ENCODE measurements around the gene GLB1L2. TPM values are rescaled to one million over a fixed set of nuclear protein-coding genes. Genes with fewer than 3 reads are reported as not detected.

The GLB1L2 gene
- total RNA-seq, 1 experiment from 2014 or later, result 27.1 TPM

DNA sequence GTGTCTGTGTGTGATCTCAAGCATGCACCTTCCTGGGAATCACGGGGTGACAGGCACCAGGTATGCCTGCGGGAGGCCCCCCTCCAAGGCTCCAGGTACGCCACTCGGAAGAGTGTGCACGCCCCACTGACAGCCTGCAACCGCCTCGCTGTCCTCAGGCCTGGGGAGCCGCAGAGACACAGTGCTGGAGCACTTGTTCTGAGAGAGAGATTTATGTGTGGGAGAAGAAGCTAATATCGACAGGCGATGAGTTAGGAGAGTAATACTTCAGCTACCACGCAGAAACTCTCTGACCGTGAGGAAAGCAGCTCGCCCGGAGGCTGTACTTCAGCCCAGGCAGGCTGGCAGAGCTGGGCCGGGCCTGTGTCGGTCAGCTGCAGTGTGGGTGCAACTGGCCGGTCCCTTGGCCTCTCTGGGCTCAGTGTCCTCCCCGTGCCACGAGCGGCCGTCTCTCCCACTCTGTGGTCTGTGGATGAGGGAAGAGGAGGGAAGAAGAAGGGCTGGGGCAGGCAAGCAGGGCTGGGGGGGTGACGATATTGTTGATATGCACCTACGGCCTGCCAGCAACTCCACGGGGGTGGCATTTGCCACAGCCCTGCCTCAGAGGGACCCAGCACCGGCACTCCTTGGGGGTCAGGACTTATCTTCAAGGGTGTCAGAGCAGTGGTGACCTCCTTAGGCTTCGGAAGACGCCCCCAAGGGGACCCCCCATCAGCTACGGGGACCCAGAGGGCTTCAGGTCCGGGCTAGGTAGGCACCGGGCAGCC is 73.0 kb downstream of the GLB1L2 start:
- peaks cover 0 to 7% of the 10 kb centered on the region in 2 experiments; a peak in 2 of 4 replicates for H3K4me1 ChIP-seq (ENCODE audit: control insufficient read depth in 1 of 2, insufficient read depth in 2 of 2, low read length in 2 of 2)
- no peak for ATAC-seq
- DNase-seq (ENCODE audit: low read depth, low spot score), result no peak
- no peaks in the 10 kb centered on the region for H4K20me1 ChIP-seq (ENCODE audit: insufficient read depth)
- H3K79me2 ChIP-seq (ENCODE audit: insufficient read depth, low read length), result no peaks in the 10 kb centered on the region
- TF ChIP-seq TCF7L2 (IDR thresholded peaks at IDR 0.05; ENCODE audit: borderline replicate concordance, extremely low read depth, insufficient read depth, insufficient read length), result no peak
- TF ChIP-seq RAD21 (IDR thresholded peaks at IDR 0.05; ENCODE audit: low read depth), result no peak
- TF ChIP-seq CBX3 (IDR thresholded peaks at IDR 0.05; ENCODE audit: low read depth), result no peak
- TF ChIP-seq, protein P1, sequence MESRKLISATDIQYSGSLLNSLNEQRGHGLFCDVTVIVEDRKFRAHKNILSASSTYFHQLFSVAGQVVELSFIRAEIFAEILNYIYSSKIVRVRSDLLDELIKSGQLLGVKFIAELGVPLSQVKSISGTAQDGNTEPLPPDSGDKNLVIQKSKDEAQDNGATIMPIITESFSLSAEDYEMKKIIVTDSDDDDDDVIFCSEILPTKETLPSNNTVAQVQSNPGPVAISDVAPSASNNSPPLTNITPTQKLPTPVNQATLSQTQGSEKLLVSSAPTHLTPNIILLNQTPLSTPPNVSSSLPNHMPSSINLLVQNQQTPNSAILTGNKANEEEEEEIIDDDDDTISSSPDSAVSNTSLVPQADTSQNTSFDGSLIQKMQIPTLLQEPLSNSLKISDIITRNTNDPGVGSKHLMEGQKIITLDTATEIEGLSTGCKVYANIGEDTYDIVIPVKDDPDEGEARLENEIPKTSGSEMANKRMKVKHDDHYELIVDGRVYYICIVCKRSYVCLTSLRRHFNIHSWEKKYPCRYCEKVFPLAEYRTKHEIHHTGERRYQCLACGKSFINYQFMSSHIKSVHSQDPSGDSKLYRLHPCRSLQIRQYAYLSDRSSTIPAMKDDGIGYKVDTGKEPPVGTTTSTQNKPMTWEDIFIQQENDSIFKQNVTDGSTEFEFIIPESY (IDR thresholded peaks at IDR 0.05; ENCODE audit: extremely low read depth, insufficient replicate concordance, low read length), result no peak
- no peak for TF ChIP-seq ZNF274 (IDR thresholded peaks at IDR 0.05; ENCODE audit: low read depth, low read length)
- no peak for TF ChIP-seq EZH2phosphoT487 (IDR thresholded peaks at IDR 0.05; ENCODE audit: borderline replicate concordance)
- no peak for TF ChIP-seq POLR2A (IDR thresholded peaks at IDR 0.05; ENCODE audit: borderline replicate concordance, extremely low read depth, insufficient read depth, insufficient read length)
- TF ChIP-seq CEBPB (IDR thresholded peaks at IDR 0.05; ENCODE audit: low read depth), result no peak
- no peak for TF ChIP-seq YY1 (IDR thresholded peaks at IDR 0.05; ENCODE audit: extremely low read depth, insufficient replicate concordance, low read depth, low read length)
- no peak for TF ChIP-seq ZFX (IDR thresholded peaks at IDR 0.05)
- TF ChIP-seq, protein P2, sequence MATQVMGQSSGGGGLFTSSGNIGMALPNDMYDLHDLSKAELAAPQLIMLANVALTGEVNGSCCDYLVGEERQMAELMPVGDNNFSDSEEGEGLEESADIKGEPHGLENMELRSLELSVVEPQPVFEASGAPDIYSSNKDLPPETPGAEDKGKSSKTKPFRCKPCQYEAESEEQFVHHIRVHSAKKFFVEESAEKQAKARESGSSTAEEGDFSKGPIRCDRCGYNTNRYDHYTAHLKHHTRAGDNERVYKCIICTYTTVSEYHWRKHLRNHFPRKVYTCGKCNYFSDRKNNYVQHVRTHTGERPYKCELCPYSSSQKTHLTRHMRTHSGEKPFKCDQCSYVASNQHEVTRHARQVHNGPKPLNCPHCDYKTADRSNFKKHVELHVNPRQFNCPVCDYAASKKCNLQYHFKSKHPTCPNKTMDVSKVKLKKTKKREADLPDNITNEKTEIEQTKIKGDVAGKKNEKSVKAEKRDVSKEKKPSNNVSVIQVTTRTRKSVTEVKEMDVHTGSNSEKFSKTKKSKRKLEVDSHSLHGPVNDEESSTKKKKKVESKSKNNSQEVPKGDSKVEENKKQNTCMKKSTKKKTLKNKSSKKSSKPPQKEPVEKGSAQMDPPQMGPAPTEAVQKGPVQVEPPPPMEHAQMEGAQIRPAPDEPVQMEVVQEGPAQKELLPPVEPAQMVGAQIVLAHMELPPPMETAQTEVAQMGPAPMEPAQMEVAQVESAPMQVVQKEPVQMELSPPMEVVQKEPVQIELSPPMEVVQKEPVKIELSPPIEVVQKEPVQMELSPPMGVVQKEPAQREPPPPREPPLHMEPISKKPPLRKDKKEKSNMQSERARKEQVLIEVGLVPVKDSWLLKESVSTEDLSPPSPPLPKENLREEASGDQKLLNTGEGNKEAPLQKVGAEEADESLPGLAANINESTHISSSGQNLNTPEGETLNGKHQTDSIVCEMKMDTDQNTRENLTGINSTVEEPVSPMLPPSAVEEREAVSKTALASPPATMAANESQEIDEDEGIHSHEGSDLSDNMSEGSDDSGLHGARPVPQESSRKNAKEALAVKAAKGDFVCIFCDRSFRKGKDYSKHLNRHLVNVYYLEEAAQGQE (IDR thresholded peaks at IDR 0.05; ENCODE audit: low read depth), result no peak
- intact Hi-C loops (cut with micrococcal nuclease), result no loop called here
- H3K4me2 ChIP-seq (ENCODE audit: low read length), result no peak overlapping the region
- CTCF ChIA-PET, result no interaction called here
- BruUV-seq (replicated peaks), result no TSS peak
- H3K36me3 ChIP-seq (ENCODE audit: control insufficient read depth in 1 of 2, insufficient read depth in 2 of 2, low read length in 2 of 2), result no peaks in the 10 kb centered on the region
- no peak overlapping the region for H3K27ac ChIP-seq (ENCODE audit: low read depth, low read length)
- RAD21 ChIA-PET (ENCODE audit: low non-redundant PET in 1 of 2, low total read pairs in 2 of 2, uncharacterized antibody in 2 of 2, unreplicated experiment in 2 of 2), result no interaction called here
- H3K9me3 ChIP-seq (ENCODE audit: control insufficient read depth in 1 of 2, insufficient read depth in 1 of 2, low read depth in 1 of 2, low read length in 2 of 2), result no peaks in the 10 kb centered on the region
- H3K9me2 ChIP-seq (ENCODE audit: insufficient read depth), result no peaks in the 10 kb centered on the region
- peaks cover 15% of the 10 kb centered on the region; the same call in 1 of the 2 replicates for H3K27me3 ChIP-seq (ENCODE audit: insufficient read depth, low read length)
- POLR2A ChIA-PET, result no interaction called here
- no peak overlapping the region for H2AFZ ChIP-seq (ENCODE audit: low read depth, low read length, poor library complexity, severe bottlenecking)
- H3K4me3 ChIP-seq (replicated peaks in 1 of 2; ENCODE audit: low read depth in 1 of 2, low read length in 2 of 2), result no peak overlapping the region
- no peak overlapping the region for H3K9ac ChIP-seq (ENCODE audit: low read length)

Measured in HCT116 (cell line).